Hepatocyte (in vitro differentiated cells): ENCODE measurements around the gene DPF3.

Experiments used
- EZH2 ChIP-seq: fragments of 200-600 bp; sonication (generic); IDR thresholded peaks from 2 replicates; pipeline ENCODE4 v1.6.1; 2016; ENCODE audit warnings: antibody characterized with exemption, mild to moderate bottlenecking, borderline replicate concordance
- EZH2phosphoT487 ChIP-seq: fragments of 200-600 bp; sonication (generic); IDR thresholded peaks from one replicate; pipeline ENCODE4 v1.6.1; 2018; ENCODE audit warnings: antibody characterized with exemption, mild to moderate bottlenecking, low read depth, moderate library complexity; ENCODE audit not compliant: unreplicated experiment, severe bottlenecking
- TF ChIP-seq, protein P1 (sequence below): fragments of 200-600 bp; sonication (generic); IDR thresholded peaks from 2 replicates; pipeline ENCODE4 v1.5.1; 2016; ENCODE audit warnings: antibody characterized with exemption, mild to moderate bottlenecking; ENCODE audit not compliant: poor library complexity

DNA sequence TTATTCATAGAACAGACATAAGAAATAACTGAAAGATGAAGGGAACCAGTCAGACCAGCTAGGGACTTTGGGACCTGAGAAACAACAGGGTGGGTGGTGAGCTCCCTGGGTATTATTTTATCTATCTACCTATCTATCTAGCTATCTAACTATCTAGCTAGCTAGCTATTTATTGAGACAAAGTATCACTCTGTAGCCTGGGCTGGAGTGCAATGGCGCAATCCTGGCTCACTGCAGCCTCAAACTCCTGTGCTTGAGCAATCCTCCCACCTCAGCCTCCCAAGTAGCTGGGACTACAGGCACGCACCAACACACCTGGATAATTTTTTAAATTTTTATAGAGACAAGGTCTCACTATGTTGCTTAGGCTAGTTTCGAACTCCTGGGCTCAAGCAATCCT, 127.6 kb downstream of the DPF3 start:
- TF ChIP-seq, protein P1, sequence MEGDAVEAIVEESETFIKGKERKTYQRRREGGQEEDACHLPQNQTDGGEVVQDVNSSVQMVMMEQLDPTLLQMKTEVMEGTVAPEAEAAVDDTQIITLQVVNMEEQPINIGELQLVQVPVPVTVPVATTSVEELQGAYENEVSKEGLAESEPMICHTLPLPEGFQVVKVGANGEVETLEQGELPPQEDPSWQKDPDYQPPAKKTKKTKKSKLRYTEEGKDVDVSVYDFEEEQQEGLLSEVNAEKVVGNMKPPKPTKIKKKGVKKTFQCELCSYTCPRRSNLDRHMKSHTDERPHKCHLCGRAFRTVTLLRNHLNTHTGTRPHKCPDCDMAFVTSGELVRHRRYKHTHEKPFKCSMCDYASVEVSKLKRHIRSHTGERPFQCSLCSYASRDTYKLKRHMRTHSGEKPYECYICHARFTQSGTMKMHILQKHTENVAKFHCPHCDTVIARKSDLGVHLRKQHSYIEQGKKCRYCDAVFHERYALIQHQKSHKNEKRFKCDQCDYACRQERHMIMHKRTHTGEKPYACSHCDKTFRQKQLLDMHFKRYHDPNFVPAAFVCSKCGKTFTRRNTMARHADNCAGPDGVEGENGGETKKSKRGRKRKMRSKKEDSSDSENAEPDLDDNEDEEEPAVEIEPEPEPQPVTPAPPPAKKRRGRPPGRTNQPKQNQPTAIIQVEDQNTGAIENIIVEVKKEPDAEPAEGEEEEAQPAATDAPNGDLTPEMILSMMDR: no peak
- no peak for TF ChIP-seq EZH2
- TF ChIP-seq EZH2phosphoT487: no peak
